Skin of body (tissue), 2 donors: ENCODE measurements around the gene TAF3. TPM values are rescaled to one million over a fixed set of nuclear protein-coding genes. Genes with fewer than 3 reads are reported as not detected.
A peak's percentile ranks its signal among the peaks of the same experiment; 100 is the strongest.

Experiments used
- DNase-seq: peaks from one replicate; lab custom pipeline; 2025; lab: John Stamatoyannopoulos, UW
- total RNA-seq: library from RNA; depleted of rRNA; stranded (reverse); fragments of >200 nt; gene quantifications from one replicate; pipeline ENCODE4 v1.2.3, GENCODE V29; 2014

Gene TAF3
- total RNA-seq, 1 donor from 2014 or later, result 3.2 TPM

DNA sequence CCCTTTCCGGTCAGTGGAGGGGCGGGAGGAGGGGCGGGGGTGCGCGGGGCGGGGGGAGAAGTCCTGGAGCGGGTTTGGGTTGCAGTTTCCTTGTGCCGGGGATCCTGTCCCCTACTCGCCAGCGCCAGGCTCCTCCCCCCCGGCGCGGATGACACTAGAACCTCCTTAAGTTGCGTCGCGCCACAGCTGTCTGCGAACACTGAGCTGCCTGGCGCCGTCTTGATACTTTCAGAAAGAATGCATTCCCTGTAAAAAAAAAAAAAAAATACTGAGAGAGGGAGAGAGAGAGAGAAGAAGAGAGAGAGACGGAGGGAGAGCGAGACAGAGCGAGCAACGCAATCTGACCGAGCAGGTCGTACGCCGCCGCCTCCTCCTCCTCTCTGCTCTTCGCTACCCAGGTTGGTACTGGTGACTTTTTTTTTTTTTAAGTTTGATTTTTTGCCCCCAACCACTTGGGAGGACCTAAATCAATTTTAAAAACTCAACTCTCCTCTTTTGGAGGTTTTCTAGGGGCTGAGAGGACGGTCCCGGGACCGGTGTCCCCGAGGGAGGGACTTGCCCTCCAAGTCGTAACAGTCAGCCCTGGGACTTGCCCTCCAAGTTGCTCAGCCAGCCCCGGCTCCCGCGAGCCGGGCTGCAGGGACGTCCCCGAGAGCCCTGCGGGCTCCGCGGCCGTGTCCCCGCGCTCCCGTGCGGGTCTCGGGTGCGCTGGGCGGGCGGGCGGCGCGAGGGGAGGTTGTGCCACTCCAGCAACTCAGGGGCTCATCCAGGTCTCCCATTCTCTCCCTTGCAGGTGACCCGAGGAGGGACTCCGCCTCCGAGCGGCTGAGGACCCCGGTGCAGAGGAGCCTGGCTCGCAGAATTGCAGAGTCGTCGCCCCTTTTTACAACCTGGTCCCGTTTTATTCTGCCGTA is 236.4 kb downstream of the TAF3 start, which contains the start of gene GATA3:
Gene GATA3, plus strand, starts transcription at position 195 of the 914 bp plus-strand sequence. CDS start 968 bp downstream, outside the sequence.
- no peak for DNase-seq

DNA sequence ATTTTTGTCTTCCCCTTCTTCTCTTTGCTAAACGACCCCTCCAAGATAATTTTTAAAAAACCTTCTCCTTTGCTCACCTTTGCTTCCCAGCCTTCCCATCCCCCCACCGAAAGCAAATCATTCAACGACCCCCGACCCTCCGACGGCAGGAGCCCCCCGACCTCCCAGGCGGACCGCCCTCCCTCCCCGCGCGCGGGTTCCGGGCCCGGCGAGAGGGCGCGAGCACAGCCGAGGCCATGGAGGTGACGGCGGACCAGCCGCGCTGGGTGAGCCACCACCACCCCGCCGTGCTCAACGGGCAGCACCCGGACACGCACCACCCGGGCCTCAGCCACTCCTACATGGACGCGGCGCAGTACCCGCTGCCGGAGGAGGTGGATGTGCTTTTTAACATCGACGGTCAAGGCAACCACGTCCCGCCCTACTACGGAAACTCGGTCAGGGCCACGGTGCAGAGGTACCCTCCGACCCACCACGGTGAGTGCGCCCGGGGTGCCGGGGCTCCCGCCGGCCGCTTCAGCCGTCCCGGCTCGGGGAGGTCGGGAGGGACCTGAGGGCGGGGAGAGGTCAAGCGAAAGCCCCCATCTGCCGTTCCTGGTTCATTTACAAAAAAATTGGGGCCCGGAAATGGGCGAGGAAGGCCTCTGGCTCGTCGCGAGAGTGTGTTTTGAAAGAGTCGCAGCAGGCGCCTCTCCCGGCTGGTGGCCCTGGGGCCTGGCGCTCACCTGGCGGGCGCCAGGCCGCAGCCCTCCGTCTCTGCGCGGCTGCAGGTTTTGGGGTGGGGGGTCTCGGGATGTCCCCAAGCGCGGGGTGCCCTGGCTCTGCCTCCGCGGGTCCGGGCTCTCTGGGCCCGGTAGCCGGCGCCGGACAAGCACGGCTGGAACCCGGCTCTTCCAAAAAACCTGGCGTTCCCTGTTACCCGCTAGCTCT is 237.4 kb downstream of the TAF3 start:
- DNase-seq, result no peak

GRCh38 chr10:8056378-8056777 is 238.1 kb downstream of the TAF3 start:
- no peak for DNase-seq

- DNase-seq, result no peak
These were observed 238.6 kb downstream of the TAF3 start for GRCh38 chr10:8056871-8057331.

DNA sequence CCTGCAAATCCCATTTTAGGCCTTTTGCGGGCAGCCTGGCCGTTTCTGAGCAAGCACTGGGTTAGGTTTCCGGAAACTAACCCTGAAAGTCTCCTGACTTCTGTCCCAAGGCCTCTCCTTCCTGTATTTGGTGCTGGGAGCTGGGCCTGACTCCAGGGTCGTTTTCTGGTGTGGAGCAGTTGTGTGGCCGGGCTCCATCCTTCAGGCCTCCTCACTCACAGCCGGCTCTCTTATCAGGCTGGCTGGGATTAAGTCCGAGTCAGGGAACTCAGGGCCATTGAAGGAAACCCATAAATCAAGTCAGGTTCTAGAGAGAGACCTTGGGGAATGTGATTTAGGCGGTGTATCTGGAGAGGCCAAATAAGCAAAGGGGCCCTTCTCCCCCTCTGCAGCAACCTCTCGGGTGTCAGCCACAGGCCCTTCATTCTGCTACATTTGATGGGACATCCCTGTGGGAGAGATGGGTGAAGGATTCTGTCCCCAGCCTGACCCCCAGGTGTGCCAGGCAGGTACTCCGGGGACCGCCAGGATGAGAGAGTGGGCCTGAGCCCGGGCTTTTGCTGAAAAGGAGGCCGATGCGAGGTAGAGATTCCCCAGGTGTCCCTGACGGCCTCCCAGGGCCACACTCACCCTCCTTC is 239.4 kb downstream of the TAF3 start:
- DNase-seq, result no peak

DNA sequence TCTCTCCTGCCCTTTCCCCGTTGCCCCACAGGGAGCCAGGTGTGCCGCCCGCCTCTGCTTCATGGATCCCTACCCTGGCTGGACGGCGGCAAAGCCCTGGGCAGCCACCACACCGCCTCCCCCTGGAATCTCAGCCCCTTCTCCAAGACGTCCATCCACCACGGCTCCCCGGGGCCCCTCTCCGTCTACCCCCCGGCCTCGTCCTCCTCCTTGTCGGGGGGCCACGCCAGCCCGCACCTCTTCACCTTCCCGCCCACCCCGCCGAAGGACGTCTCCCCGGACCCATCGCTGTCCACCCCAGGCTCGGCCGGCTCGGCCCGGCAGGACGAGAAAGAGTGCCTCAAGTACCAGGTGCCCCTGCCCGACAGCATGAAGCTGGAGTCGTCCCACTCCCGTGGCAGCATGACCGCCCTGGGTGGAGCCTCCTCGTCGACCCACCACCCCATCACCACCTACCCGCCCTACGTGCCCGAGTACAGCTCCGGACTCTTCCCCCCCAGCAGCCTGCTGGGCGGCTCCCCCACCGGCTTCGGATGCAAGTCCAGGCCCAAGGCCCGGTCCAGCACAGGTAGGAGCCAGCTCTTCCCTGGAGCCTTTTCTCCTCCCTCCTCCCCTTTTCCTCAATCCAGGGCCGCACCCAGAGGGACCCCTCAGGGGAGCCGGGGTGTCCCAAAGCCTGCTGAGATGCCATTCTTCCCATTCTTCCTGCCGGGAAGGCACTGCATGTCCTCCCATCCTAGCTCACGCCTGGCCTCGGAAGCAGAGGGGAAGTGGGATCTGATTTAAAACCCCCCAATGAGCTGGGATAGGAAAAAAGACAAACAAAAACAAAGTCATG is 240.2 kb downstream of the TAF3 start:
- no peak for DNase-seq

DNA sequence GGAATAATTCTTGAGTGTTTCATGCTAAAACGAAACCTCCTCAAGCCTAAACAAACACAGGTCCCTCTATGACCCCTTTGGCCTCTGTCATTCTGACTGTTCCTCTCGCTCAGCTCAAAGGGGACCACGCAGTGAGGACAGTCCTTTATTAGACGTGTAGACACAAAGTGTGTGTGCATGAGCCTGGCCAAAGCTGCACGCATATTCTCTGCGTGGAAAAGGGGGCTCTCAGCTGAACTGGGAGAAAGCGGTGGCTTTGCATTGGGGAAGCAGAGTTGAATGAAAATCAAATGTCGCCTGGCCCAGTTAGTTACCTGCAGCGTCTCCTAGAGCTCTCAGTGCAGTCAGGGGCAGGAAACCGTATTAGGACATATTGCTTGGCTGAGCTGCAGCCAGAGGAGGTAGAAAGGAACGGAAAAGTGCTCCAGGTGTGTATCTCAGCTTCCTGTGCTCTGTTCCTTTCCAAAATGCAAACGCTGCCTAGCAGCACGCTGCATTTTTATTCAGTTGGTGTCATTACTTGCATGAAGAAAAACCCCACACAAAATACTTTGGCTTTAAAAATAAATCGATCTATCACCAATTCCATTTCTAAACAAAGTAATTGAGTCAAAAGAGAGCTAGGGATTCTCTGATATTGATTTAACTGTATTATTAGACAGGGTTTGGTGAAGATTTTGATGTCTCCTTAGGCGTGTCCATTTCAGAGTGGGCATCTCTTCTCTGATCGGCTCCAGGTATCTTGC is 241.1 kb downstream of the TAF3 start:
- no peak for DNase-seq

- peak; percentile 40 for DNase-seq
These were observed 241.9 kb downstream of the TAF3 start for GRCh38 chr10:8060010-8060703.

- no peak for DNase-seq
These were observed 242.4 kb downstream of the TAF3 start for GRCh38 chr10:8060704-8061121.

DNA sequence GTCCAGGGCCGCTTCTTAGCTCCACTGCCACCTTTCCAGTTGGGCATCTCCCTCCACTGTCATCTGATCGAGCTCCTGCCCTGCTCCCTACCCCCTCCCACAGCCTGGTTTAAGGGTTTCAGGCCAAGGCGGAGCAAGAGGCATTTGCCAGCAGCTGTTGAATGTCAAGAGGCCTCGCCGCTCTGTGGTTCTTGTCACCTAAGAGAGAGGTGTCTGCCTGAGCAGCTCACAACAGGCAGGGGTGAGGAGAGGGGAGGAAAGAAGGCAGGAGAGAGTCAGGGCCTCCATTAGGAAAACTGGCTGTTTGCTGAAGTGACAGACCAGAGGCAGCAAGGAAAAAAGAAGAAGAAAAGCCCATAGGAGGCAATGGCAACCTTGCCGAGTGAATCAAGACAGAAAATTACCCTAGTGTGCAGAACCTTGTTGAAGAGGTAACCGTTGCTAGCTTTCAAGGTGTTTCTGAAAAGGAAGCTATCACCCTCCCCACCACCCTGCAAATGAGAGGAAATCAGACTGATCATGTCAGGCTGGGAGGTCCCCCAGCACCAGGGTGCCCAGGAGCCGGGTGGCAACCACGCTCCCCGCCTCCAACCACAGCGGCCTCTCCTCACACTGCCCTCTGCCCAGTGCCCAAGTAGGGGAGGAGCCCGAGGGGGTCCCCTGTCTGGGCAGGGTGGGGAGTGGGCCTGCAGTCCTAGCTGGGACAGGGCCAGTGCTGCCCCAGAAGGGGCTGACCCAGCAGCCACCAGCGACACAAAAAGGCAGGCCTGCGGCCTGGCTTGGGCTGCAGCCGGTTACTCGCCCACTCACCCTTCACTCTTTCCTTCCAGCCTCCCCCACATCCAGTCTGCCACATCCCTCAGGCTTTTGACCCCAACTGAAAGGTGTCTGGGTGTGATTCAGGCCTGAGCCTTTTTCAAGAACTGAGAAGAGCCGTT is 243.2 kb downstream of the TAF3 start:
- DNase-seq, result no peak

DNA sequence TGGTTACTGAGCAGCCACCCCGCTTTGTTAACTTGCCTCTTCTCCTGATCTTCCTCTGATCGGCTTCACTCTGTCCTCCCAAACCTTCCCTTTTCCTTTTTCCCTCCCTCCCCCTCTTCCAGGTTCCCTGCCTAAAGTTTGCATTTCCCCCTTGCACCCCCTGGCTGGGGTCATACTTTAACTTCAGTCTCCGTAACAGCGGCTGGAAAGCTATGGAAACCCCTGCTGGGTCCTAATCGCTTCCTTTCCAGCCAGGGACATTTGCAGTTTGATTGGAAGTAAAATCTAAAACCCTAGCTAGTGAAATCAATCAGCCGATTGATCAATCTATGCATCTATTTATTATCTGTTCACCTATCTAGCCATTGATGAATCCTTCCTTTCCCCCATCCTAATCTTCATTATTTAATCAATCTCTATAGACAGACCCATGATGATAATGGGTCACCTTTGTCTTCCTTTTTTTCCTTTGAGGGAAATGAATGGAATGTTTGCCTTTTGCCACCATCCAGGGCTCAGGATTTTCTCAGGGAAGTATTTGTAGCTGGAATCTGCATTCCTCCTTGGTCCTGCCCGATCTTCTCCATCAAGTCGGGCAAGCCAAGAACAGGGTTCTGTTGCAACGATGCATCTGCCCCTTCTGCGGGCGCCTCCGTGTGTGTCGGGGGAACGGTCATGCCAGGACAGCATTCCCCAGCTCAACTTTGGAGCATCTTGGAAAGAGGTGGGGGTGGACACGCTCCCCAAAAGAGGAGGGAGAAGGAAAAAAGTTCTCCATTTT is 245.0 kb downstream of the TAF3 start:
- no peak for DNase-seq

DNA sequence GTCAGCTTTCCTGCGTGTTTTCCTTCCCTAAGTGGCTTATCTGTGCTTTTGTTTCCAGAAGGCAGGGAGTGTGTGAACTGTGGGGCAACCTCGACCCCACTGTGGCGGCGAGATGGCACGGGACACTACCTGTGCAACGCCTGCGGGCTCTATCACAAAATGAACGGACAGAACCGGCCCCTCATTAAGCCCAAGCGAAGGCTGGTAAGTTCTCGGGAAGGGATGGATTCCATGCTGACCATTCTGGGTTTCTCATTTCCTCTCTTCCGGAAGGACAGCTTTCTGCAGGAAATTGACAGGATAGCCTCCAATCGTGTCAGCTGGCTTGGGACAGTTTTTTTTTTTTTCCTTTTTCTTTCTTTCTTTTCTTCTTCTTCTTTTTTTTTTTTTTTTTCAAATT is 245.6 kb downstream of the TAF3 start:
- no peak for DNase-seq

- no peak for DNase-seq
These were observed 246.1 kb downstream of the TAF3 start for GRCh38 chr10:8064436-8064835.

GRCh38 chr10:8065651-8066050 is 247.3 kb downstream of the TAF3 start:
- no peak for DNase-seq

DNA sequence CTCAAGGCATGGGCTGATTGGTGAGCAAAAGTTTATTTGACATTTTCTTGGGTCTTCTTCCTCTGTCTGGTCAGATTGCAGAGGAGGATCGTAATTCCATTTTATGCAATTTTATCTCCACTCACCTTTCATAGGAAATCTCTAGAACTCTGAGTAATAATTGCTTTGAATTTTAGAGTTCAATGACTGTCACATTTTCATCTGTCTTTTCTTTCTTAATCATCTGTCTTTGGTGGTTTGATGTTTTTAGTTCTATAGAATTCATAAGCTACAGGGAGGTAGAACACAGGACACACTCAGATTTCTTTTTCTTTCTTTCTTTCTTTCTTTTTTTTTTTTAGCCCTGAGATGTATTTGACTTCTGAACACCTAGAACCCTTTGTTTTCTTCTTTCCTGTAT is 247.8 kb downstream of the TAF3 start:
- no peak for DNase-seq
